ENCODE data around the gene GALE.
A peak's percentile ranks its signal among the peaks of the same experiment; 100 is the strongest.
"Not testable (repeated sequence)": the region's sequence is repeated elsewhere in the genome, so short reads cannot be mapped to it uniquely, and the experiment has no call there.

The GALE gene

DNA sequence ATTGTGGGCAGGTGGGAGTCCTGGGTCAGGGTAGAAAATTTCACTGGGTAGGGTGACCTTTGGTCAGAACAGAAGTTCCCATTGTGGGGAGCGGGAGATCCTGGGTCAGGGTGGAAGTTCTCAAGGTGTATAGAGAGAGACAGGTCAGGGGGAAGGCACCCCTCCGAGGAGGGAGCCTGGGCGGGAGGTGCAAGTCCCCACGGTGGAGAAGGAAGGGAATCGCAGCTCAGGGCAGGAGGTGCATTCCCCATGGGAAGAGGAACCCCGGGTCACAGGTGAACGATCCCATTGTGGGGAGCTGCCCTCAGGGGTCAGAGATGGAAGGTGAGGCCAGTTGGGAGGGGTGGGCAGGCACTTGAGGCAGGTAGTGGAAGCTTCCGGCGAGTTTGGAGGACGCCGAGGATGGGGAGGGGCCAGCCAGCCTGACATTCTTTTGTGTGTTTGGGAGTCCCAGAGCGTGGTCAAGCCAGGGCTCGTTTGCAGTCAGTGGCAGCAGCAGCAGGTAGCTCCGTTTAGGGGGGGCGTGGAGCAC, 9.0 kb downstream of the GALE start:
- DNase-seq: peak; percentile 43

DNA sequence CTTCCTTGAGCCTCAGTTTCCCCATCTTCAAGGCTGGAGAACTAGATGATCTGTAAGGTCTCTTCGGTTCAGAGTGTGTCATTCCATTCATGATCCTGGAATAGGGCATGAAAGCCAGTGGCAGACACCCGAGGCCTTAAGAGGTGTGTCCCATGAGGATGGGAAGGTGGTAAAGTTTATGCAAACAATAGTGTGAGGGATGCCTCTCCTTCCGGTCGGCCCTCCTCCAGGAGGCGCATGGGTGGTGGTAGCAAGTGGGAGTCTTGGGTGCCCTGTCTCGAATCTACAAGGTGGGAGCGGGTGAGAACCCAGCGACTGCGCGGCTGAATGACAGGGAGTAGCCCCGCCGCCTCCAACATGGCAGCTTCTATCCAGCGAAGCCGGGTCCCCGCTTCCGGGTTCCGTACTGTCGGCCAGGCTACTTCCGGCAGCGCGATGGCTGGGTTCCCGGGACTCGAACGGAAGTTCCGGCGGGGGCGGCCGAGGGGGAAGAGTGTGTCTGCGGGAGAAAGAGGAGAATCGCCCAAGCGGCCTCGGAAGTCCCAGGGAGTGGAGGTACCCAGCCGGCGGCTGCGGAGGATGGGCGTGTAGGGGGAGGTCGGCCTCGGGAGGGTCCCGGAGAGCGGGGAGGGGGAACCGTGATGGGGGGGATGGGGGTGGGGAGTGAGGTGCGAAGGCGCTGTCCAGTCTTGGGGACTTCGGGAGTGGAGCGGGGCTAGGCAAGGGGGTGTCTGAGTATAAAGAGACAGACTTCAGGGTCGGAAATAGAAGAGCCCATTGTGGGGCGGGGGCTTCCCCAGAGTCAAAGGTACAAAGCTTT, 9.6 kb downstream of the GALE start, which contains the start of gene LYPLA2:
Gene LYPLA2 (plus strand): TSS at position 450 of the 820 bp plus-strand sequence. CDS start 1,538 bp downstream, outside the sequence.
- DNase-seq: peak; percentile 95

DNA sequence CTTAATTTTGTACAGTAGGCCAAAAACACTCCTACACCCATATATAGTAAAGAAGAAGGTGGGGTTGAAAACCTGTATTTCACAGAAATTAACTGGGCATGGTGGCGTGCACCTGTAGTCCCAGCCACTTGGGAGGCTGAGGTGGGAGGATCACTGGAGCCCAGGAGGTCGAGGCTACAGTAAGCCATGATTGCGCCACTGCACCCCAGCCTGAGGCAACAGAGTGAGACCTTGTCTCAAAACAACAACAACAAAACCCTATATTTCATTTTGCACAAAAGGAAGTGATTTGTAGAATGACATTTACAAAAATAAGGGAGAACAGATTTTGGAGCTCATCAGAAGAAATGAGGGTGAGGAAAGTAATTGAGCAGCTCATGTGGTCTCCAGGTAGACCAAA, 11.9 kb downstream of the GALE start:
- DNase-seq: no peak

GRCh38 chr1:23787701-23788100, 12.9 kb downstream of the GALE start:
- no peak for DNase-seq

- DNase-seq: no peak
These were observed 15.7 kb downstream of the GALE start for GRCh38 chr1:23784846-23785245.

DNA sequence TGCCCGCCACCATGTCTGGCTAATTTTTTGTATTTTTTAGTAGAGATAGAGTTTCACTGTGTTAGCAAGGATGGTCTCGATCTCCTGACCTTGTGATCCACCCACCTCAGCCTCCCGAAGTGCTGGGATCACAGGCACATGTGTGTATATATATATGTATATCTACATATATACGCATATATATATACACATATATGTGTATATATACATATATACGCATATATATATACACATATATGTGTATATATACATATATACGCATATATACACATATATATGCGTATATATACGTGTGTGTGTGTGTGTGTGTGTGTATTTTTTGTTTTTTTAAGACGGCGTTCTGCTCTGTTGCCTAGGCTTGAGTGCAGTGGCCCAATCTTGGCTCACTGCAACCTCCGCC, 17.4 kb downstream of the GALE start:
- not testable (repeated sequence) for DNase-seq

DNA sequence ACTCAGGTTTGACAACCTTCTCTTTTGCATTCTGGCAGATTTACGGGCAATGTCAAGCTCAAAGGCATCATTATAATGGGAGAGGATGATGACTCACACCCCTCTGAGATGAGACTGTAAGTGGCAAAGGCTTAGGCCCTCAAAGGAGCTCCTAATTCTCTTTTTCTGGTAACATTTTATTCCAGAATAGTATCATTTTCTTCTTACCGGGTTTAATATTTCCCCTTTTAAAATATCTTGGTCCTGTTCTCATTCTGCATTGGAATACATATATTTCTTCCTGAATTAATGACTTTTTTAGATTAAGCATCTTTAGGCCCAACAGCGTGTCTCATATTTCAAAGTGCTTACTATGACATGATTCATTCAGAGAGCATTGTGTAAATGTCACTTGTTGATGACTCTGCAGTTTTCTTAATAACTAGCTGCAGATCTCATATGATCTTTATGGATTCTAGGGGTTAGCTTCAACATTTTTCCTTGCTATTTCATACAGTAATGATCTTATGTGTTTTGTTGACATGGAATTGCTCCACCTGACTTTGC, 20.7 kb downstream of the GALE start:
- no peak for DNase-seq

GRCh38 chr1:23777979-23778814, 22.4 kb downstream of the GALE start, which contains the start of gene PITHD1:
Gene PITHD1 (plus strand): TSS chr1:23778418. CDS start chr1:23778516, 98 bp downstream.
- DNase-seq: peak; percentile 95

- DNase-seq: no peak
These were observed 24.3 kb downstream of the GALE start for GRCh38 chr1:23776217-23776616.

- DNase-seq: no peak
These were observed 26.2 kb downstream of the GALE start for GRCh38 chr1:23774174-23774880.

- no peak for DNase-seq
These were observed 27.7 kb downstream of the GALE start for GRCh38 chr1:23772854-23773242.

- peak; percentile 92 for DNase-seq
These were observed 28.3 kb downstream of the GALE start for GRCh38 chr1:23772049-23772853.

DNA sequence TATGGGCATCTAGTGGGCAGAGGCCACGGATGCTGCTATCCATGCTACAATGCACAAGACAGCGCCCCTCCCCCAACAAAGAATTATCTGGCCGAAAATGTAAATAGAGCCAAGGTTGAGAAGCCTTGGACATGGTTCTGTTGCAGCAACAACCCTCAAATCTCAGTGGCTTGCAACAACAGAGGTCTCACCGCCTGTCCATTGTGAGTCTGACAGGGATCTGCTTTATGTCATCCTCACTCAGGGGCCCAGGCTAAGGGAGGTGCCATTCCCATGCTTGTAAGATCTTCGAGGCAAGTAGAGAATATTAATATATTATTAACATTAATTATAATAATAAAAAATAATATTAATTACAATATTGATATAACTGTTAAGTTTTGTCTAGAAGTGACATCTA, 31.8 kb downstream of the GALE start:
- DNase-seq: no peak

DNA sequence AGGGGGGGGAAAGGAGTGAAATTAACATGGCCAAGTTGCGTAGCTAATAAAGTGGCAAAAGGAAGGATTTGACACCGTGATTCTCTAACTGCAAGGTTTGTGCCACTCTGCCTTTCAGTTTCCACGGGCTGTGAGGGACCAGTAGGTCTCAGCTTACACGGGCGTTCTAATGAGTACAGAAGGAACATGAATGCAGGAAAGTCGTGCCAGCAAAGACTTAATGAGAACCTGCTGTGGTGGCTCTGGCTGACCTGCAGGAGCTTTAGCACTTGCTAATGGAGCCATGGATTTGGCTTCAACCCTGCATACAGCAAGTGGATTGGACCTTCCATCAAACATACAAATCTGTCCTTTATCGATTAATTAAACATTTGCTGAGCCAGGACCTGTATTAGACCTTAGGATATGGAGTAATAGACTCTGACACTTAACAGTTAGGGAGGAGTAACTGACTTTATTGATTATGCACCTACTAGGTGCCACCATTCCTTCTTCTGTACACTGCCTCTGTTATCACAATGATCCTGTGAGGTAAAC, 37.4 kb downstream of the GALE start:
- no peak for DNase-seq

GRCh38 chr1:23759277-23759676, 41.3 kb downstream of the GALE start:
- DNase-seq: no peak

- DNase-seq: no peak
These were observed 42.7 kb downstream of the GALE start for GRCh38 chr1:23757812-23758211.

- no peak for DNase-seq
These were observed 43.9 kb downstream of the GALE start for GRCh38 chr1:23756676-23757075.

DNA sequence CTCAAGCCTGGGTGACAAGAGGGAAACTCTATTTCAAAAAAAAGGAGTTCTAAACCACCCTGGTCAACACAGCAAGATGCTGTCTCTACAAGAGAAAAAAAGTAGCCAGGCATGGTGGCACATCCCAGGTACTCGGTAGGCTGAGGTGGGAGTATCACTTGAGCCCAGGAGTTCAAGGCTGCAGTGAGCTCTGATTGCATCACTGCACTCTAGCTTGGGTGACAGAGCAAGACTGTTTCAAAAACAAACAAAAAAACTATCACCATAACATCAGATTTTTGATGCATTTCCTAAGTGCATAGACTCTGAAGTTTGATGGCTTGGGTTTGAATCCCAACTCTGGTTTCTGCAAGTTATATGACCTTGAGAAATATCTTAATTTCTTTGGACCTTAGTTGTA, 47.6 kb downstream of the GALE start:
- DNase-seq: no peak

DNA sequence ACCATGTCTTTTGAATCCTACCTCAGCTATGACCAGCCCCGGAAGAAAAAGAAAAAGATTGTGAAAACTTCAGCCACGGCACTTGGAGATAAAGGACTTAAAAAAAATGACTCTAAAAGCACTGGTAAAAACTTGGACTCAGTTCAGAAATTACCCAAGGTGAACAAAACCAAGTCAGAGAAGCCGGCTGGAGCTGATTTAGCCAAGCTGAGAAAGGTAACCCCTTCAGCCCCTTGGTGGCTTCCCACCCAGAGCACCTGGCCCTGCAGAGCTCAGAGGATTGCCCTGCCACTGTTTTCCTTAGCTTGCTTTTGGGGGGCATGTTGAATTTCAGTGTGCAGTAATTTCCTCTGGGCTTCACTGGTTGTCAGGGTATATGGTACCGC, 48.7 kb downstream of the GALE start:
- DNase-seq: no peak

- DNase-seq: peak; percentile 60
These were observed 49.3 kb downstream of the GALE start for GRCh38 chr1:23751050-23751814.

- DNase-seq: no peak
These were observed 52.5 kb downstream of the GALE start for GRCh38 chr1:23748016-23748415.
